IPS DF 6.9 (cell line): Measurements from ENCODE around the gene KLF1.
"Not testable (repeated sequence)": the region's sequence is repeated elsewhere in the genome, so short reads cannot be mapped to it uniquely, and the experiment has no call there.

Experiments used
- DNase-seq: peaks from one replicate; pipeline ENCODE4 v3.0.0-alpha.2; 2013; ENCODE audit warnings: low read depth, low spot score
- H3K27ac ChIP-seq: one replicate; pipeline ENCODE4 v1.5.1; 2013; ENCODE audit warnings: low read length, control low read depth
- H3K27me3 ChIP-seq: 2 replicates; pipeline ENCODE4 v1.6.1; 2013; ENCODE audit warnings: mild to moderate bottlenecking, low read length; ENCODE audit not compliant: control insufficient read depth, insufficient read depth
- H3K36me3 ChIP-seq: 2 replicates; pipeline ENCODE4 v1.6.1; 2013; ENCODE audit warnings: low read length; ENCODE audit not compliant: control insufficient read depth, insufficient read depth
- H3K4me1 ChIP-seq: 2 replicates; pipeline ENCODE4 v1.6.1; 2013; ENCODE audit warnings: low read length; ENCODE audit not compliant: control insufficient read depth, insufficient read depth
- H3K4me3 ChIP-seq: 2 replicates; pipeline ENCODE4 v1.5.1; 2013; ENCODE audit warnings: mild to moderate bottlenecking, low read length
- H3K9me3 ChIP-seq: 2 replicates; pipeline ENCODE4 v1.6.1; 2013; ENCODE audit warnings: low read length, inconsistent platforms; ENCODE audit not compliant: control insufficient read depth, insufficient read depth
- WGBS: extraction: QIAGEN DNeasy Blood & Tissue Kit; methylation state at CpG from one replicate; pipeline ENCODE4 v1.1.7; 2013; ENCODE audit warnings: mixed read lengths, missing lambda C conversion rate; ENCODE audit not compliant: insufficient read length, insufficient coverage; 5-methylcytosine and 5-hydroxymethylcytosine counted together

The KLF1 gene

DNA sequence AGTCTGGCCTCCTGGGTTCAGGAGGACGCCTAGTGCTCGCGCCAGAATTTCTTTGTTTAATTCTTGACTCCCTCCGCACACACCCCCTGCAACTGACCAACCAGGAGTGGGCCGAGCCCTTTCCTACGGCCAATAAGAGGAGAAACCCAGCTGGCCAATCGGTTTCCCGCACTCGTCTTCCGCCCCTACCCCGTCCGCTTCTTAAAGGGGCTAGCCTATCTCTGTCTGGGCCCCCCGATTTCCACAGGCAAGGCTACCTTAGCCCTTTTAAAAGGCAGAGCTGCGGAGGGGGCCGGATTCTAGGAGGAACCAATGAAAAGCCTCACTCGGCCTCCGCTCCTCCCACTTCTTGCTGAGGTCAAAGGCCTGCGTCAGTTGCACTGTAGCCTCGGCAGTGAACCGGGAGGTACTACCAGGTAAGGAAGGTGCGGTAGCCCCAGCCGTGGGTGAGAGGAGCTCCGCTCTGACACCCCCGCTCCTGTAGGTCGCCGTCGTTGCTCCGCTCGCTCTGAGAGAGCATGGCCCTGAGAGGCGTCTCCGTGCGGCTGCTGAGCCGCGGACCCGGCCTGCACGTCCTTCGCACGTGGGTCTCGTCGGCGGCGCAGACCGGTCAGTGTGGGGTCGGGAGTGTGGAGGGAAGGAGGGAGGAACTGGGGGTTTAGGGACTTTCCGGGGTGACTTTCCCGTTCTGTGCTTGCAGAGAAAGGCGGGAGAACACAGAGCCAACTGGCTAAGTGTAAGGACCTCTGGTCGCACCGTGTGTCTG lies 4.0 kb upstream of the KLF1 start, which contains the start of gene GCDH:
Gene GCDH (plus strand): TSS at position 374 of the 766 bp plus-strand sequence. CDS start 145 bp downstream, at position 519.
- DNase-seq = peak; percentile 97
- no peaks in the 10 kb centered on the region for H3K27me3 ChIP-seq
- H3K4me1 ChIP-seq = 0 out of 2 replicates have a peak, but pooled peaks cover 3% of the 10 kb centered on the region
- H3K9me3 ChIP-seq = no peaks in the 10 kb centered on the region
- no peak within 1 kb of the TSS for H3K27ac ChIP-seq
- H3K36me3 ChIP-seq = peaks cover 10% of the 10 kb centered on the region; the same call in 1 of the 2 replicates
- WGBS = no CpG with 5 or more reads among the region's 49 CpGs
- peak within 1 kb of the TSS; percentile 84 for H3K4me3 ChIP-seq

DNA sequence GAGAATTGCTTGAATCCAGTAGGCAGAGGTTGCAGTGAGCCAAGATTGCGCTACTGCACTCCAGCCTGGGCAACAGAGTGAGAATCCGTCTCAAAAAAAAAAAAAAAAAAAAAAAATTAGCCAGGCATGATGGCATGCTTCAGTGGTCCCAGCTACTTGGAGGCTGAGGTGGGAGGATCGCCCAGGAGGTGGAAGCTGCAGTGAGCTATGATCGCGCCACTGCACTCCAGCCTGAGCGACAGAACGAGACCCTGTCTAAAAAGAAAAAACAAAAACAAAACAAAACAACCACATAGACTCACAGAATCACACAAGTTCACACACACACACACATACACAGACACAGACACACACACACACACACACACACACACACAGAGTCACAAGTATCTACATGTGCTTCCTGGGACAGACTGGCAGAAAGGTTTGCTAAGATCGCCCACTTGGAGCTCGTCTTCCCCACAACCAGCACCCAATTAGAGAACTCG lies 3.3 kb upstream of the KLF1 start:
- H3K4me1 ChIP-seq, DNase-seq, H3K36me3 ChIP-seq, H3K9me3 ChIP-seq, H3K27me3 ChIP-seq, H3K27ac ChIP-seq: not testable (repeated sequence)
- WGBS = no CpG with 5 or more reads among the region's 10 CpGs
- peak overlapping the region; percentile 35; the same call in 1 of the 2 replicates for H3K4me3 ChIP-seq

DNA sequence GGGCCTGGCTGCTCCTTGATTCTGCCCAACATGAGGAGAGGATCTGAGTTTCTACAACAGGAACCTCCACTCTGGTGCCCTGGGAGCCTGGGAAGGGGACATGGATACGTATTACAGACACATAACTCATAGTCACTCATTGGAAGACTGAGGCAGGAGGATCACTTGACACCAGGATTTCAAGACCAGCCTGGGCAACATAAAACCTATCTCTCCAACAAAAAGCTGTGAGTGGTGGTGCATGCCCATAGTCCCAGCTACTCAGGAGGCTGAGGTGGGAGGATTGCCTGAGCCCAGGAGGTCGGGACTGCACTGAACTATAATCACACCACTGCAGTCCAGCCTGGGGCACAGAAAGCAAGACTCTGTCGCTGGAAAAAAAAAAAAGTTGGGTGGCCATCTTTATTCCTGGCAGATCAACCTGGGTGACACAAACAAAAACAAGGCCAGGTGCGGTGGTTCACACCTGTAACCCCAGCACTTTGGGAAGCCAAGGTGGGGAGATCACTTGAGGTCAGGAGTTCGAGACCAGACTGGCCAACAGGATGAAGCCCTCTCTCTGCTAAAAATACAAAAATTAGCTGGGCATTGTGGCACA lies 1.1 kb upstream of the KLF1 start:
- H3K27ac ChIP-seq = no peak overlapping the region
- H3K27me3 ChIP-seq = no peaks in the 10 kb centered on the region
- H3K36me3 ChIP-seq = peaks cover under 1% of the 10 kb centered on the region; the same call in 1 of the 2 replicates
- no peaks in the 10 kb centered on the region for H3K9me3 ChIP-seq
- no CpG with 5 or more reads among the region's 5 CpGs for WGBS
- H3K4me3 ChIP-seq = no peak overlapping the region
- no peak for DNase-seq
- 0 out of 2 replicates have a peak, but pooled peaks cover 3% of the 10 kb centered on the region for H3K4me1 ChIP-seq

GRCh38 chr19:12886651-12886968 lies 391 bp downstream of the KLF1 start:
- no peak overlapping the region for H3K4me3 ChIP-seq
- DNase-seq = no peak
- H3K9me3 ChIP-seq = no peaks in the 10 kb centered on the region
- H3K36me3 ChIP-seq = no peaks in the 10 kb centered on the region
- H3K27me3 ChIP-seq = no peaks in the 10 kb centered on the region
- H3K4me1 ChIP-seq = 0 out of 2 replicates have a peak, but pooled peaks cover under 1% of the 10 kb centered on the region
- no peak overlapping the region for H3K27ac ChIP-seq
- no CpG with 5 or more reads among the region's 5 CpGs for WGBS

GRCh38 chr19:12885749-12886650 lies 1.0 kb downstream of the KLF1 start:
- H3K4me3 ChIP-seq = peak overlapping the region; percentile 53; the same call in 1 of the 2 replicates
- H3K4me1 ChIP-seq = no peaks in the 10 kb centered on the region
- H3K36me3 ChIP-seq = no peaks in the 10 kb centered on the region
- H3K9me3 ChIP-seq = no peaks in the 10 kb centered on the region
- no peak overlapping the region for H3K27ac ChIP-seq
- no peaks in the 10 kb centered on the region for H3K27me3 ChIP-seq
- DNase-seq = no peak
- WGBS = no CpG with 5 or more reads among the region's 53 CpGs

DNA sequence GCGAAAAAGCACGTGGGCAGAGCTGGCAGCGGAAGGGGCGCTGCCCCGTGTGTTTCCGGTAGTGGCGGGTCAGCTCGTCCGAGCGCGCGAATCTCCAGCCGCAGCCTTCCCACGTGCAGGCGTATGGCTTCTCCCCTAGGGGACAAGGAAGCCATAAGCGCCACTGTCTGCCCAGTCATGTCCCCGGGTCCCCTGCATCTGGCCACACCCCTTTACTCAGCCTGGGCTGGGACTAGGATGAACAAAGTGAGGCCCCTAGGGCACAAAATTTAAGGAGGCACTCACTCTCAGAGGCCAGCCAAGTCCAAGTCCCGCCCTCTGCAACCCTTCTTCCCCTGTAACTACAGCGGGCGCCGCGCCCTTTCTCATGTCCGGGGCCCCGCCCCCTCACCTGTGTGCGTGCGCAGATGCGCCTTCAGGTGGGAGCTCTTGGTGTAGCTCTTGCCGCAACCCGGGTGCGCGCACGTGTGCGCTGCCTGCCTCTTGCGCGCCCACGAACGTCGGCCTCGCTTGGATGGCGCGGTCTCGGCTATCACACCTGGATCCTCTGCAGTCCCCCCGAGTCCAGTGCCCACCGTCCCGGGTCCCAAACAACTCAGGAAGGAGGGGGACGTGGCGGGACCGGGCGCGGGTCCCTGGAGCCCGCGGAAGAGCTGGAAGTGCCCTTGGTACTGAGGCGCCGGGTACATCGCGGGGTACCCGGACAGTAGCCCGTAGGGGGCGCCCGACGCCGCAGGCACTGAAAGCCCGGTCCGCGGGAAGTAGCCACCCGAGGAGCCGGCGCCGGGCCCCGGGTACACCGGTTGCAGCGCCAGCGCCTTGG lies 1.9 kb downstream of the KLF1 start:
- WGBS = no CpG with 5 or more reads among the region's 73 CpGs

GRCh38 chr19:12884627-12884925 lies 2.4 kb downstream of the KLF1 start:
- H3K9me3 ChIP-seq = no peaks in the 10 kb centered on the region
- no peaks in the 10 kb centered on the region for H3K36me3 ChIP-seq
- H3K4me1 ChIP-seq = no peaks in the 10 kb centered on the region
- H3K27ac ChIP-seq = no peak overlapping the region
- WGBS = no CpG with 5 or more reads among the region's 12 CpGs
- DNase-seq = no peak
- H3K27me3 ChIP-seq = no peaks in the 10 kb centered on the region
- no peak overlapping the region for H3K4me3 ChIP-seq

More for the DNA sequence above, 1.9 kb downstream of the KLF1 start:
- peak overlapping the region; percentile 53; the same call in 1 of the 2 replicates for H3K4me3 ChIP-seq
- H3K9me3 ChIP-seq = no peaks in the 10 kb centered on the region
- H3K27ac ChIP-seq = no peak overlapping the region
- no peaks in the 10 kb centered on the region for H3K36me3 ChIP-seq
- no peaks in the 10 kb centered on the region for H3K4me1 ChIP-seq
- peak; percentile 97 for DNase-seq
- H3K27me3 ChIP-seq = no peaks in the 10 kb centered on the region

DNA sequence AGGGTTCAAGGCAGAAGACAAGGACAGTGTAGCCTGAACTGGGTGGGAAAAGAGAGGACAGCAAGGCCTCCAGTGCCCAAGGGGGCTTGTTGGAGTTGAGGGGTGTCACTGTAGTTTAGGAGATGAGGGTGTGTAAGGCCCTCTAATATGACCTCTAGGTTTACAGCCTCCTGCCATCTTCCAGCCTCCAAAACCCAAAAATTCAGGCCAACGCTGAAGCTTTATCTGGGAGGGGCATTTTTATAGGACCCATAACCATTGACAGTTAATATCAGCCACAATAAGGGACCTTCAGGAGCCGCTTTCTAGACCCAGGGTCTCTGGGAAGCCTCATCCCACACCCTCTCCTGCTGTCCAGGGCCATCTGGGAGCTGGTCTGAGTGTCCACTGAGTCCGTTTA lies 2.8 kb downstream of the KLF1 start:
- Histone ChIP-seq H3K27ac (no peak overlapping the region), H3K4me3 (no peak overlapping the region)

GRCh38 chr19:12882589-12882988 lies 4.4 kb downstream of the KLF1 start:
- no CpG with 5 or more reads among the region's 3 CpGs for WGBS
- no peaks in the 10 kb centered on the region for H3K9me3 ChIP-seq
- no peaks in the 10 kb centered on the region for H3K4me1 ChIP-seq
- DNase-seq = no peak
- H3K27me3 ChIP-seq = no peaks in the 10 kb centered on the region
- H3K4me3 ChIP-seq = no peak overlapping the region
- H3K36me3 ChIP-seq = no peaks in the 10 kb centered on the region
- H3K27ac ChIP-seq = no peak overlapping the region

More for the DNA sequence above, 2.8 kb downstream of the KLF1 start:
- no peaks in the 10 kb centered on the region for H3K36me3 ChIP-seq
- WGBS = no CpG with 5 or more reads among the region's 3 CpGs
- no peaks in the 10 kb centered on the region for H3K9me3 ChIP-seq
- no peaks in the 10 kb centered on the region for H3K4me1 ChIP-seq
- H3K27me3 ChIP-seq = no peaks in the 10 kb centered on the region
- no peak for DNase-seq
